H54 (cell line): ENCODE results near the gene BRSK2.
A peak's percentile ranks its signal among the peaks of the same experiment; 100 is the strongest.
"Not testable (repeated sequence)": the region's sequence is repeated elsewhere in the genome, so short reads cannot be mapped to it uniquely, and the experiment has no call there.

ENCODE experiments used
- DNase-seq: peaks from one replicate; pipeline ENCODE4 v3.0.0; 2011; ENCODE audit warnings: low spot score, mixed read lengths; ENCODE audit not compliant: insufficient read length
- FAIRE-seq: peaks from 3 replicates; lab custom pipeline; 2011; peaks lifted over from hg19 to GRCh38; lab: Jason Lieb, UNC
- POLR2A ChIP-seq: IDR thresholded peaks from 2 replicates; pipeline ENCODE4 v1.6.1; 2011; ENCODE audit warnings: low read depth, mild to moderate bottlenecking, low read length

The BRSK2 gene

GRCh38 chr11:1425006-1425405 lies 35.3 kb downstream of the BRSK2 start:
- FAIRE-seq (no peak), DNase-seq (no peak)
- no peak for TF ChIP-seq POLR2A

- FAIRE-seq: no peak
- TF ChIP-seq POLR2A: no peak
- DNase-seq: no peak
Observed at GRCh38 chr11:1425439-1425838, 35.7 kb downstream of the BRSK2 start.

GRCh38 chr11:1428762-1429316 lies 39.1 kb downstream of the BRSK2 start:
- no peak for TF ChIP-seq POLR2A
- DNase-seq (no peak), FAIRE-seq (no peak)

- FAIRE-seq: no peak
- DNase-seq: no peak
- no peak for TF ChIP-seq POLR2A
Observed at GRCh38 chr11:1433568-1433967, 43.8 kb downstream of the BRSK2 start.

- no peak for TF ChIP-seq POLR2A
- DNase-seq: no peak
- FAIRE-seq: no peak
Observed at GRCh38 chr11:1433977-1434640, 44.4 kb downstream of the BRSK2 start.

GRCh38 chr11:1435479-1435819 lies 45.7 kb downstream of the BRSK2 start:
- DNase-seq, FAIRE-seq: not testable (repeated sequence)

GRCh38 chr11:1435820-1436467 lies 46.2 kb downstream of the BRSK2 start:
- DNase-seq (peak; percentile 79), FAIRE-seq (no peak)
- no peak for TF ChIP-seq POLR2A

- no peak for TF ChIP-seq POLR2A
- DNase-seq (no peak), FAIRE-seq (no peak)
Observed at GRCh38 chr11:1436468-1437039, 46.8 kb downstream of the BRSK2 start.

GRCh38 chr11:1437500-1437899 lies 47.8 kb downstream of the BRSK2 start:
- FAIRE-seq (no peak), DNase-seq (peak; percentile 84)
- no peak for TF ChIP-seq POLR2A

GRCh38 chr11:1438261-1438966 lies 48.7 kb downstream of the BRSK2 start:
- no peak for DNase-seq
- TF ChIP-seq POLR2A: no peak
- FAIRE-seq: no peak

- FAIRE-seq (no peak), DNase-seq (no peak)
- TF ChIP-seq POLR2A: no peak
Observed at GRCh38 chr11:1438967-1439330, 49.2 kb downstream of the BRSK2 start.

GRCh38 chr11:1439341-1439740 lies 49.6 kb downstream of the BRSK2 start:
- no peak for TF ChIP-seq POLR2A
- no peak for FAIRE-seq
- DNase-seq: no peak

- no peak for TF ChIP-seq POLR2A
- FAIRE-seq: no peak
- no peak for DNase-seq
Observed at GRCh38 chr11:1440066-1440465, 50.3 kb downstream of the BRSK2 start.

GRCh38 chr11:1440496-1440895 lies 50.8 kb downstream of the BRSK2 start:
- FAIRE-seq (no peak), DNase-seq (no peak)
- no peak for TF ChIP-seq POLR2A
